ENCODE results near the gene AQP6. TPM values are rescaled to one million over a fixed set of nuclear protein-coding genes. Genes with fewer than 3 reads are reported as not detected.

The AQP6 gene
- total RNA-seq, 1 experiment from 2014 or later: 0.09 TPM

GRCh38 chr12:49933796-49934195, 39.0 kb upstream of the AQP6 start (continued):
- TF ChIP-seq GRHL2 (CRISPR knock-in tag; IDR thresholded peaks at IDR 0.05; ENCODE audit: insufficient replicate concordance, severe bottlenecking) (no peak), NFATC4 (CRISPR knock-in tag; IDR thresholded peaks at IDR 0.05) (no peak), USF2 (CRISPR knock-in tag; IDR thresholded peaks at IDR 0.05) (no peak)
- TF ChIP-seq, protein P1, sequence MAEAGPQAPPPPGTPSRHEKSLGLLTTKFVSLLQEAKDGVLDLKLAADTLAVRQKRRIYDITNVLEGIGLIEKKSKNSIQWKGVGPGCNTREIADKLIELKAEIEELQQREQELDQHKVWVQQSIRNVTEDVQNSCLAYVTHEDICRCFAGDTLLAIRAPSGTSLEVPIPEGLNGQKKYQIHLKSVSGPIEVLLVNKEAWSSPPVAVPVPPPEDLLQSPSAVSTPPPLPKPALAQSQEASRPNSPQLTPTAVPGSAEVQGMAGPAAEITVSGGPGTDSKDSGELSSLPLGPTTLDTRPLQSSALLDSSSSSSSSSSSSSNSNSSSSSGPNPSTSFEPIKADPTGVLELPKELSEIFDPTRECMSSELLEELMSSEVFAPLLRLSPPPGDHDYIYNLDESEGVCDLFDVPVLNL (CRISPR knock-in tag; IDR thresholded peaks at IDR 0.05; ENCODE audit: borderline replicate concordance, low read depth): no peak
- TF ChIP-seq, protein P2, sequence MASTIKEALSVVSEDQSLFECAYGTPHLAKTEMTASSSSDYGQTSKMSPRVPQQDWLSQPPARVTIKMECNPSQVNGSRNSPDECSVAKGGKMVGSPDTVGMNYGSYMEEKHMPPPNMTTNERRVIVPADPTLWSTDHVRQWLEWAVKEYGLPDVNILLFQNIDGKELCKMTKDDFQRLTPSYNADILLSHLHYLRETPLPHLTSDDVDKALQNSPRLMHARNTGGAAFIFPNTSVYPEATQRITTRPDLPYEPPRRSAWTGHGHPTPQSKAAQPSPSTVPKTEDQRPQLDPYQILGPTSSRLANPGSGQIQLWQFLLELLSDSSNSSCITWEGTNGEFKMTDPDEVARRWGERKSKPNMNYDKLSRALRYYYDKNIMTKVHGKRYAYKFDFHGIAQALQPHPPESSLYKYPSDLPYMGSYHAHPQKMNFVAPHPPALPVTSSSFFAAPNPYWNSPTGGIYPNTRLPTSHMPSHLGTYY (CRISPR knock-in tag; IDR thresholded peaks at IDR 0.05): no peak

- CTCF ChIA-PET: interaction anchor here (4.6 kb wide), 1 partner anchor 11 kb away, joined by 30 read pairs; no protein-coding TSS in a partner anchor
- Mint-ChIP-seq H3K27me3 (ENCODE audit: low read depth) (no peaks in the 10 kb centered on the region; the same call in 1 of the 2 replicates), H3K4me3 (no peak overlapping the region), H3K9me3 (no peaks in the 10 kb centered on the region), H3K4me1 (peaks cover 6% of the 10 kb centered on the region; the same call in 1 of the 2 replicates), H3K27ac (no peak overlapping the region), H3K36me3 (no peaks in the 10 kb centered on the region)
- no peak for ATAC-seq
- POLR2A ChIA-PET: no interaction called here
- no peak for TF ChIP-seq ZNF263 (CRISPR knock-in tag; IDR thresholded peaks at IDR 0.05; ENCODE audit: low read depth)
- TF ChIP-seq TEAD1 (CRISPR knock-in tag; IDR thresholded peaks at IDR 0.05): no peak
- TF ChIP-seq ETV6 (CRISPR knock-in tag; IDR thresholded peaks at IDR 0.05): no peak
- TF ChIP-seq SMAD4 (CRISPR knock-in tag; IDR thresholded peaks at IDR 0.05): no peak
- TF ChIP-seq ZNF138 (CRISPR knock-in tag; conservative IDR thresholded peaks at IDR 0.05): no peak
- TF ChIP-seq SOX15 (CRISPR knock-in tag; IDR thresholded peaks at IDR 0.05): no peak
- no peak for TF ChIP-seq ZNF121 (CRISPR knock-in tag; IDR thresholded peaks at IDR 0.05)
- TF ChIP-seq, protein P3, sequence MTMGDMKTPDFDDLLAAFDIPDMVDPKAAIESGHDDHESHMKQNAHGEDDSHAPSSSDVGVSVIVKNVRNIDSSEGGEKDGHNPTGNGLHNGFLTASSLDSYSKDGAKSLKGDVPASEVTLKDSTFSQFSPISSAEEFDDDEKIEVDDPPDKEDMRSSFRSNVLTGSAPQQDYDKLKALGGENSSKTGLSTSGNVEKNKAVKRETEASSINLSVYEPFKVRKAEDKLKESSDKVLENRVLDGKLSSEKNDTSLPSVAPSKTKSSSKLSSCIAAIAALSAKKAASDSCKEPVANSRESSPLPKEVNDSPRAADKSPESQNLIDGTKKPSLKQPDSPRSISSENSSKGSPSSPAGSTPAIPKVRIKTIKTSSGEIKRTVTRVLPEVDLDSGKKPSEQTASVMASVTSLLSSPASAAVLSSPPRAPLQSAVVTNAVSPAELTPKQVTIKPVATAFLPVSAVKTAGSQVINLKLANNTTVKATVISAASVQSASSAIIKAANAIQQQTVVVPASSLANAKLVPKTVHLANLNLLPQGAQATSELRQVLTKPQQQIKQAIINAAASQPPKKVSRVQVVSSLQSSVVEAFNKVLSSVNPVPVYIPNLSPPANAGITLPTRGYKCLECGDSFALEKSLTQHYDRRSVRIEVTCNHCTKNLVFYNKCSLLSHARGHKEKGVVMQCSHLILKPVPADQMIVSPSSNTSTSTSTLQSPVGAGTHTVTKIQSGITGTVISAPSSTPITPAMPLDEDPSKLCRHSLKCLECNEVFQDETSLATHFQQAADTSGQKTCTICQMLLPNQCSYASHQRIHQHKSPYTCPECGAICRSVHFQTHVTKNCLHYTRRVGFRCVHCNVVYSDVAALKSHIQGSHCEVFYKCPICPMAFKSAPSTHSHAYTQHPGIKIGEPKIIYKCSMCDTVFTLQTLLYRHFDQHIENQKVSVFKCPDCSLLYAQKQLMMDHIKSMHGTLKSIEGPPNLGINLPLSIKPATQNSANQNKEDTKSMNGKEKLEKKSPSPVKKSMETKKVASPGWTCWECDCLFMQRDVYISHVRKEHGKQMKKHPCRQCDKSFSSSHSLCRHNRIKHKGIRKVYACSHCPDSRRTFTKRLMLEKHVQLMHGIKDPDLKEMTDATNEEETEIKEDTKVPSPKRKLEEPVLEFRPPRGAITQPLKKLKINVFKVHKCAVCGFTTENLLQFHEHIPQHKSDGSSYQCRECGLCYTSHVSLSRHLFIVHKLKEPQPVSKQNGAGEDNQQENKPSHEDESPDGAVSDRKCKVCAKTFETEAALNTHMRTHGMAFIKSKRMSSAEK (CRISPR knock-in tag; IDR thresholded peaks at IDR 0.05; ENCODE audit: borderline replicate concordance): no peak
- TF ChIP-seq, protein P2 (CRISPR knock-in tag; IDR thresholded peaks at IDR 0.05): no peak
- TF ChIP-seq E2F5 (CRISPR knock-in tag; IDR thresholded peaks at IDR 0.05): no peak
- no peak for TF ChIP-seq TP53 (CRISPR knock-in tag; IDR thresholded peaks at IDR 0.05)
- DNase-seq (ENCODE audit: low spot score): no peak
Measured at GRCh38 chr12:49934505-49934904, 38.2 kb upstream of the AQP6 start.

Measured in WTC11 (cell line).